T-helper 2 cell treated with Interferon-gamma antibody and Interleukin-4, amounts not matched to agents 5 μg/mL and 100 μg/mL, for 36 hours (primary cell): ENCODE data around the gene EXOC2.
A peak's percentile ranks its signal among the peaks of the same experiment; 100 is the strongest.

Source experiments
- DNase-seq: peaks from one replicate; pipeline ENCODE4 v3.0.0; 2021; ENCODE audit warnings: low spot score
- H3K27ac Mint-ChIP-seq: one replicate; pipeline ENCODE4 v1.8.0; 2021; ENCODE audit warnings: mild to moderate bottlenecking, mixed read lengths
- H3K27me3 Mint-ChIP-seq: one replicate; pipeline ENCODE4 v1.8.0; 2021; ENCODE audit warnings: low read depth, mixed read lengths
- H3K36me3 Mint-ChIP-seq: one replicate; pipeline ENCODE4 v1.8.0; 2021; ENCODE audit warnings: low read depth, mixed read lengths
- H3K4me1 Mint-ChIP-seq: one replicate; pipeline ENCODE4 v1.8.0; 2021; ENCODE audit warnings: low read depth, mixed read lengths
- H3K4me3 Mint-ChIP-seq: one replicate; pipeline ENCODE4 v1.8.0; 2022; ENCODE audit warnings: mild to moderate bottlenecking, moderate library complexity, mixed read lengths
- H3K9me3 Mint-ChIP-seq: one replicate; pipeline ENCODE4 v1.8.0; 2021; ENCODE audit warnings: mixed read lengths

Gene EXOC2

GRCh38 chr6:503610-504362, 189.2 kb downstream of the EXOC2 start:
- DNase-seq = no peak
- Mint-ChIP-seq H3K4me1 (peaks cover 77% of the 10 kb centered on the region), H3K9me3 (no peaks in the 10 kb centered on the region), H3K27ac (peak overlapping the region; percentile 21), H3K36me3 (peaks cover 8% of the 10 kb centered on the region), H3K4me3 (no peak overlapping the region), H3K27me3 (no peaks in the 10 kb centered on the region)

GRCh38 chr6:502761-503160, 190.2 kb downstream of the EXOC2 start:
- Mint-ChIP-seq H3K4me1 (peaks cover 77% of the 10 kb centered on the region), H3K4me3 (peak overlapping the region; percentile 89), H3K36me3 (peaks cover 9% of the 10 kb centered on the region), H3K27ac (peak overlapping the region; percentile 90), H3K27me3 (no peaks in the 10 kb centered on the region), H3K9me3 (no peaks in the 10 kb centered on the region)
- no peak for DNase-seq

GRCh38 chr6:501891-502601, 190.9 kb downstream of the EXOC2 start:
- Mint-ChIP-seq H3K9me3 (no peaks in the 10 kb centered on the region), H3K27me3 (no peaks in the 10 kb centered on the region), H3K27ac (peak overlapping the region; percentile 90), H3K4me1 (peaks cover 76% of the 10 kb centered on the region), H3K4me3 (peak overlapping the region; percentile 89), H3K36me3 (peaks cover 11% of the 10 kb centered on the region)
- peak; percentile 79 for DNase-seq

GRCh38 chr6:499617-500016, 193.3 kb downstream of the EXOC2 start:
- H3K4me3 Mint-ChIP-seq = peak overlapping the region; percentile 79
- no peaks in the 10 kb centered on the region for H3K9me3 Mint-ChIP-seq
- peaks cover 27% of the 10 kb centered on the region for H3K36me3 Mint-ChIP-seq
- no peak for DNase-seq
- H3K27ac Mint-ChIP-seq = peak overlapping the region; percentile 93
- H3K4me1 Mint-ChIP-seq = peaks cover 70% of the 10 kb centered on the region
- H3K27me3 Mint-ChIP-seq = no peaks in the 10 kb centered on the region

GRCh38 chr6:498795-499231, 194.1 kb downstream of the EXOC2 start:
- no peaks in the 10 kb centered on the region for H3K27me3 Mint-ChIP-seq
- H3K9me3 Mint-ChIP-seq = no peaks in the 10 kb centered on the region
- H3K36me3 Mint-ChIP-seq = peaks cover 27% of the 10 kb centered on the region
- peaks cover 74% of the 10 kb centered on the region for H3K4me1 Mint-ChIP-seq
- H3K27ac Mint-ChIP-seq = peak overlapping the region; percentile 93
- DNase-seq = peak; percentile 77
- H3K4me3 Mint-ChIP-seq = peak overlapping the region; percentile 79

GRCh38 chr6:497258-497657, 195.7 kb downstream of the EXOC2 start:
- Mint-ChIP-seq H3K27ac (peak overlapping the region; percentile 76), H3K4me1 (peaks cover 79% of the 10 kb centered on the region), H3K9me3 (peaks cover 3% of the 10 kb centered on the region), H3K27me3 (no peaks in the 10 kb centered on the region), H3K36me3 (peaks cover 28% of the 10 kb centered on the region), H3K4me3 (peak overlapping the region; percentile 65)
- DNase-seq = no peak

- Mint-ChIP-seq H3K36me3 (peaks cover 32% of the 10 kb centered on the region), H3K4me3 (no peak overlapping the region), H3K27me3 (no peaks in the 10 kb centered on the region), H3K4me1 (peaks cover 79% of the 10 kb centered on the region), H3K27ac (peak overlapping the region; percentile 76), H3K9me3 (peaks cover 6% of the 10 kb centered on the region)
- no peak for DNase-seq
Observed at GRCh38 chr6:496649-497048, 196.3 kb downstream of the EXOC2 start.

GRCh38 chr6:494394-494793, 198.5 kb downstream of the EXOC2 start:
- peaks cover 6% of the 10 kb centered on the region for H3K9me3 Mint-ChIP-seq
- DNase-seq = no peak
- H3K27me3 Mint-ChIP-seq = no peaks in the 10 kb centered on the region
- H3K4me1 Mint-ChIP-seq = peaks cover 88% of the 10 kb centered on the region
- peaks cover 32% of the 10 kb centered on the region for H3K36me3 Mint-ChIP-seq
- H3K4me3 Mint-ChIP-seq = peak overlapping the region; percentile 77
- H3K27ac Mint-ChIP-seq = peak overlapping the region; percentile 99

GRCh38 chr6:493840-494239, 199.1 kb downstream of the EXOC2 start:
- peak overlapping the region; percentile 77 for H3K4me3 Mint-ChIP-seq
- peaks cover 37% of the 10 kb centered on the region for H3K36me3 Mint-ChIP-seq

GRCh38 chr6:492816-493414, 200.0 kb downstream of the EXOC2 start:
- H3K4me1 Mint-ChIP-seq = peaks cover 86% of the 10 kb centered on the region
- H3K27me3 Mint-ChIP-seq = no peaks in the 10 kb centered on the region
- peaks cover 6% of the 10 kb centered on the region for H3K9me3 Mint-ChIP-seq
- no peak for DNase-seq
- peak overlapping the region; percentile 77 for H3K4me3 Mint-ChIP-seq
- H3K36me3 Mint-ChIP-seq = peaks cover 38% of the 10 kb centered on the region
- H3K27ac Mint-ChIP-seq = peak overlapping the region; percentile 99

More at GRCh38 chr6:493840-494239, 199.1 kb downstream of the EXOC2 start:
- Mint-ChIP-seq H3K9me3 (peaks cover 6% of the 10 kb centered on the region), H3K27me3 (no peaks in the 10 kb centered on the region), H3K27ac (peak overlapping the region; percentile 99), H3K4me1 (peaks cover 88% of the 10 kb centered on the region)
- DNase-seq = no peak

GRCh38 chr6:492178-492577, 200.8 kb downstream of the EXOC2 start:
- peaks cover 79% of the 10 kb centered on the region for H3K4me1 Mint-ChIP-seq
- peaks cover 6% of the 10 kb centered on the region for H3K9me3 Mint-ChIP-seq
- peak overlapping the region; percentile 77 for H3K4me3 Mint-ChIP-seq
- DNase-seq = no peak
- H3K36me3 Mint-ChIP-seq = peaks cover 36% of the 10 kb centered on the region
- no peaks in the 10 kb centered on the region for H3K27me3 Mint-ChIP-seq
- peak overlapping the region; percentile 99 for H3K27ac Mint-ChIP-seq

- Mint-ChIP-seq H3K27ac (peak overlapping the region; percentile 99), H3K27me3 (no peaks in the 10 kb centered on the region), H3K4me1 (peaks cover 77% of the 10 kb centered on the region), H3K36me3 (peaks cover 36% of the 10 kb centered on the region), H3K9me3 (peaks cover 6% of the 10 kb centered on the region), H3K4me3 (peak overlapping the region; percentile 75)
- DNase-seq = peak; percentile 60
Observed at GRCh38 chr6:491233-491632, 201.7 kb downstream of the EXOC2 start.

- H3K36me3 Mint-ChIP-seq = peaks cover 34% of the 10 kb centered on the region
- peak; percentile 70 for DNase-seq
- peak overlapping the region; percentile 99 for H3K27ac Mint-ChIP-seq
- H3K27me3 Mint-ChIP-seq = no peaks in the 10 kb centered on the region
- H3K4me3 Mint-ChIP-seq = peak overlapping the region; percentile 75
- H3K9me3 Mint-ChIP-seq = peaks cover 6% of the 10 kb centered on the region
- peaks cover 73% of the 10 kb centered on the region for H3K4me1 Mint-ChIP-seq
Observed at GRCh38 chr6:490251-491037, 202.5 kb downstream of the EXOC2 start.
